Esophagus squamous epithelium (tissue), 4 donors: ENCODE measurements around the gene PRADC1.

ENCODE experiments used
- CTCF ChIP-seq, 6 experiments: fragments of 450-650 bp in 4 of 6; fragments of 200-600 bp in 2 of 6; sonication (generic) in 2 of 6; IDR thresholded peaks; one replicate each; pipeline ENCODE4 v1.5.1; 2016 to 2019; ENCODE audit warnings: antibody characterized with exemption in 6 of 6, mild to moderate bottlenecking in 4 of 6, moderate library complexity in 4 of 6
- POLR2A ChIP-seq, 4 donors: fragments of 450-650 bp; IDR thresholded peaks; one replicate each; pipeline ENCODE4 v1.6.1; 2017; ENCODE audit warnings: antibody characterized with exemption in 4 of 4, mild to moderate bottlenecking in 4 of 4, moderate library complexity in 3 of 4

GRCh38 chr2:73210019-73210418 is 23.0 kb downstream of the PRADC1 start:
- TF ChIP-seq CTCF (IDR thresholded peaks at IDR 0.05) (no peak), POLR2A (IDR thresholded peaks at IDR 0.05) (no peak)
